OCI-LY7 (cell line): Measurements from ENCODE around the gene PPFIA4.

ENCODE experiments used
- CTCF ChIP-seq: fragments of 200-600 bp; sonication (generic); conservative IDR thresholded peaks from 2 replicates; pipeline ENCODE4 v1.5.1; 2014; ENCODE audit warnings: mild to moderate bottlenecking, antibody characterized with exemption, low read length, moderate library complexity, mixed read lengths
- EZH2phosphoT487 ChIP-seq: fragments of 200-600 bp; sonication (generic); IDR thresholded peaks from 2 replicates; pipeline ENCODE4 v1.6.1; 2018; ENCODE audit warnings: low read depth, borderline replicate concordance, mild to moderate bottlenecking, mixed run types, antibody characterized with exemption, low read length, moderate library complexity, mixed read lengths

GRCh38 chr1:203055161-203055799 is 29.0 kb downstream of the PPFIA4 start:
- no peak; the same call in 1 of the 2 replicates for TF ChIP-seq CTCF
- TF ChIP-seq EZH2phosphoT487 = no peak
